ENCODE data around the gene GIMAP1. TPM values are rescaled to one million over a fixed set of nuclear protein-coding genes. Genes with fewer than 3 reads are reported as not detected.

Gene GIMAP1
- total and polyA plus RNA-seq, 4 donors, result 4.6 to 10.0 (median 7.6) TPM

DNA sequence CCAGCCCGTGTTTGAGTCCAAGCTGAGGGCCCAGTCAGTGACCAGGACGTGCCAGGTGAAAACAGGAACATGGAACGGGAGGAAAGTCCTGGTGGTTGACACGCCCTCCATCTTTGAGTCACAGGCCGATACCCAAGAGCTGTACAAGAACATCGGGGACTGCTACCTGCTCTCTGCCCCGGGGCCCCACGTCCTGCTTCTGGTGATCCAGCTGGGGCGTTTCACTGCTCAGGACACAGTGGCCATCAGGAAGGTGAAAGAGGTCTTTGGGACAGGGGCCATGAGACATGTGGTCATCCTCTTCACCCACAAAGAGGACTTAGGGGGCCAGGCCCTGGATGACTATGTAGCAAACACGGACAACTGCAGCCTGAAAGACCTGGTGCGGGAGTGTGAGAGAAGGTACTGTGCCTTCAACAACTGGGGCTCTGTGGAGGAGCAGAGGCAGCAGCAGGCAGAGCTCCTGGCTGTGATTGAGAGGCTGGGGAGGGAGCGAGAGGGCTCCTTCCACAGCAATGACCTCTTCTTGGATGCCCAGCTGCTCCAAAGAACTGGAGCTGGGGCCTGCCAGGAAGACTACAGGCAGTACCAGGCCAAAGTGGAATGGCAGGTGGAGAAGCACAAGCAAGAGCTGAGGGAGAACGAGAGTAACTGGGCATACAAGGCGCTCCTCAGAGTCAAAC is 26.0 kb downstream of the GIMAP1 start:
- ATAC-seq (ENCODE audit: insufficient read depth, low FRiP score) (no peak), DNase-seq (no peak)
- TF ChIP-seq, protein P1, sequence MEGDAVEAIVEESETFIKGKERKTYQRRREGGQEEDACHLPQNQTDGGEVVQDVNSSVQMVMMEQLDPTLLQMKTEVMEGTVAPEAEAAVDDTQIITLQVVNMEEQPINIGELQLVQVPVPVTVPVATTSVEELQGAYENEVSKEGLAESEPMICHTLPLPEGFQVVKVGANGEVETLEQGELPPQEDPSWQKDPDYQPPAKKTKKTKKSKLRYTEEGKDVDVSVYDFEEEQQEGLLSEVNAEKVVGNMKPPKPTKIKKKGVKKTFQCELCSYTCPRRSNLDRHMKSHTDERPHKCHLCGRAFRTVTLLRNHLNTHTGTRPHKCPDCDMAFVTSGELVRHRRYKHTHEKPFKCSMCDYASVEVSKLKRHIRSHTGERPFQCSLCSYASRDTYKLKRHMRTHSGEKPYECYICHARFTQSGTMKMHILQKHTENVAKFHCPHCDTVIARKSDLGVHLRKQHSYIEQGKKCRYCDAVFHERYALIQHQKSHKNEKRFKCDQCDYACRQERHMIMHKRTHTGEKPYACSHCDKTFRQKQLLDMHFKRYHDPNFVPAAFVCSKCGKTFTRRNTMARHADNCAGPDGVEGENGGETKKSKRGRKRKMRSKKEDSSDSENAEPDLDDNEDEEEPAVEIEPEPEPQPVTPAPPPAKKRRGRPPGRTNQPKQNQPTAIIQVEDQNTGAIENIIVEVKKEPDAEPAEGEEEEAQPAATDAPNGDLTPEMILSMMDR (IDR thresholded peaks at IDR 0.05; ENCODE audit: control extremely low read depth, extremely low read depth), result no peak
- Histone ChIP-seq H3K9me3 (ENCODE audit: control insufficient read depth in 4 of 4, insufficient read depth in 3 of 4, low read length in 3 of 4) (no peaks in the 10 kb centered on the region), H3K9ac (ENCODE audit: insufficient read depth in 1 of 2, low read length in 2 of 2) (no peak overlapping the region), H3K27ac (ENCODE audit: low read depth in 1 of 2, low read length in 1 of 2) (peak overlapping the region in 1 of 2 donors; percentile 68), H3K4me3 (no peak overlapping the region), H3K4me1 (ENCODE audit: control insufficient read depth in 5 of 5, insufficient read depth in 5 of 5, low read length in 5 of 5) (peaks cover 0 to 9% (median 0%) of the 10 kb centered on the region in 5 donors), H3K27me3 (ENCODE audit: control insufficient read depth in 3 of 3, insufficient read depth in 3 of 3, low read length in 2 of 3) (peaks cover 0 to 4% (median 0%) of the 10 kb centered on the region in 3 donors), H3K36me3 (ENCODE audit: control insufficient read depth in 4 of 4, insufficient read depth in 4 of 4, low read length in 4 of 4) (peaks cover 0 to 18% (median 0%) of the 10 kb centered on the region in 4 donors)
- WGBS, 2 donors, result 73 to 88% methylated on average over 14 of the region's 14 CpGs

DNA sequence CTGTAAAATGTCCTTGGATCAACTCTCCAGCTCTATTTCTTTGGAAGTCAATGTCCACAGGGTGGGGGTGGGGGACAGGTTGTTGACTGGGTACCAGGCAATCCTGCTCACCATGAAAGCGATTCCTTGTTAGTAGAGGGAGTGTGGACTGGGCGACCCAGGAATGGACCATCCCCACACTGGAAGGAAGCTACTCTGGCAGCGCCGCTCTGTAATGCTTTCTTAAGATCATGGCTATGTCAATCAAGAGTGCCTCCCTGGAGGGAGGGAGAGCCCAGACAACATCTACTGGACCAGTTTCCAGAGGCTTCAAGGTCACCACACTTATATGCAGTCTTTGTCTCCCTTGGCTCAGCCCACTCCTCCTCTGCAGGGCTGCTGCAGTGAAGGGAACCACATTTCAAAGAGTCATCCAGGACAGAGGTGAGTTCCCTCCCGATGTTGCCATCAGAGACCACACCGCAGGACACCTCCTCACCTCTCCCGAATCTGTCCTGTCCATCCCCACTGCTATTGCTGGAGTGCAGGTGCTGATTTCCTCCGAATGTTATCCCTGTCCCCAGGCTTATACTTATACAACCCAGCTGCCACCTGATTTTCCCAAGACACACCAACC is 27.7 kb downstream of the GIMAP1 start:
- no peak overlapping the region for H3K4me3 ChIP-seq
- no peak overlapping the region for H3K9ac ChIP-seq (ENCODE audit: insufficient read depth in 1 of 2, low read length in 2 of 2)
- H3K27me3 ChIP-seq (ENCODE audit: control insufficient read depth in 3 of 3, insufficient read depth in 3 of 3, low read length in 2 of 3), result no peaks in the 10 kb centered on the region
- H3K9me3 ChIP-seq (ENCODE audit: control insufficient read depth in 4 of 4, insufficient read depth in 3 of 4, low read length in 3 of 4), result no peaks in the 10 kb centered on the region
- WGBS, 2 donors, result 68 to 86% methylated on average over 8 of the region's 8 CpGs
- no peak overlapping the region for H3K27ac ChIP-seq (ENCODE audit: low read depth in 1 of 2, low read length in 1 of 2)
- DNase-seq, result no peak
- TF ChIP-seq, protein P1 (IDR thresholded peaks at IDR 0.05; ENCODE audit: control extremely low read depth, extremely low read depth), result no peak
- peaks cover 0 to 18% (median 0%) of the 10 kb centered on the region in 4 donors for H3K36me3 ChIP-seq (ENCODE audit: control insufficient read depth in 4 of 4, insufficient read depth in 4 of 4, low read length in 4 of 4)
- H3K4me1 ChIP-seq (ENCODE audit: control insufficient read depth in 5 of 5, insufficient read depth in 5 of 5, low read length in 5 of 5), result peaks cover 0 to 9% (median 0%) of the 10 kb centered on the region in 5 donors
- ATAC-seq (ENCODE audit: insufficient read depth, low FRiP score), result no peak

DNA sequence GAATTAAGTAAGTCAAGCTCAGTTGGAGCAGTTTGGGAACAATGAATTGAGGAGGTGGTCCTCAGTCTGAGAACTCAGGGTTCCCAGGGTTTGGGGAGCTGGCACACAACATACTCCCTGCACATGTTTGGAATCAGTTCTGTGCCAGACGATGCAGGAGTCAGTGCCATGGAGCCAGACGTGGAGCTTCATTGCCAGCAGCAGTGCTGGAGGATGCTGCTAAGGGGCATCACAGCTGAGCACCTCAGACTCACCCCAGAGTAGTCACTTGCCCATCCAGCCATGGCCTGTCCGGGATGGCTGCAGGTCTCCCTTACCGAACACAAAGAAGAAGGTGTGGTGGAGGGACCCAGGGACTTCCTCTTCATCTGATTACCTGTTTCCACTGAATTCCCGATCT is 28.7 kb downstream of the GIMAP1 start:
- H3K9ac ChIP-seq (ENCODE audit: insufficient read depth in 1 of 2, low read length in 2 of 2), result no peak overlapping the region
- H3K9me3 ChIP-seq (ENCODE audit: control insufficient read depth in 4 of 4, insufficient read depth in 3 of 4, low read length in 3 of 4), result no peaks in the 10 kb centered on the region
- no peaks in the 10 kb centered on the region for H3K27me3 ChIP-seq (ENCODE audit: control insufficient read depth in 3 of 3, insufficient read depth in 3 of 3, low read length in 2 of 3)
- no peak for DNase-seq
- H3K4me3 ChIP-seq, result no peak overlapping the region
- 70 to 82% methylated on average over 5 of the region's 5 CpGs for WGBS, 2 donors
- peaks cover 0 to 9% (median 0%) of the 10 kb centered on the region in 5 donors for H3K4me1 ChIP-seq (ENCODE audit: control insufficient read depth in 5 of 5, insufficient read depth in 5 of 5, low read length in 5 of 5)
- H3K27ac ChIP-seq (ENCODE audit: low read depth in 1 of 2, low read length in 1 of 2), result peak overlapping the region in 1 of 2 donors; percentile 13
- ATAC-seq (ENCODE audit: insufficient read depth, low FRiP score), result no peak
- TF ChIP-seq, protein P1 (IDR thresholded peaks at IDR 0.05; ENCODE audit: control extremely low read depth, extremely low read depth), result no peak
- H3K36me3 ChIP-seq (ENCODE audit: control insufficient read depth in 4 of 4, insufficient read depth in 4 of 4, low read length in 4 of 4), result peaks cover 0 to 18% (median 0%) of the 10 kb centered on the region in 4 donors

Data from lung (tissue), 12 donors.